Parathyroid adenoma (tissue), 2 donors: ENCODE results near the gene IL21R.

Experiments used
- H2AFZ ChIP-seq: fragments of 300-600 bp; sonication (generic); one replicate; pipeline ENCODE4 v1.7.0; 2017; ENCODE audit warnings: antibody characterized with exemption, mild to moderate bottlenecking
- H3K27ac ChIP-seq: fragments of 300-600 bp; sonication (generic); one replicate; pipeline ENCODE4 v1.7.0; 2017
- H3K27me3 ChIP-seq: fragments of 300-600 bp; sonication (generic); one replicate; pipeline ENCODE4 v1.7.0; 2017; ENCODE audit warnings: low read length; ENCODE audit not compliant: control insufficient read depth, insufficient read depth
- H3K36me3 ChIP-seq: fragments of 300-600 bp; sonication (generic); one replicate; pipeline ENCODE4 v1.7.0; 2017; ENCODE audit warnings: low read length; ENCODE audit not compliant: control insufficient read depth, insufficient read depth
- H3K4me1 ChIP-seq: fragments of 300-600 bp; sonication (generic); one replicate; pipeline ENCODE4 v1.7.0; 2017; ENCODE audit warnings: control low read depth
- H3K4me2 ChIP-seq: fragments of 300-600 bp; sonication (generic); one replicate; pipeline ENCODE4 v1.7.0; 2017; ENCODE audit warnings: low read length
- H3K4me3 ChIP-seq: fragments of 300-600 bp; sonication (generic); one replicate; pipeline ENCODE4 v1.7.0; 2017; ENCODE audit warnings: low read depth, low read length
- H3K79me2 ChIP-seq: fragments of 300-600 bp; sonication (generic); one replicate; pipeline ENCODE4 v1.7.0; 2017; ENCODE audit warnings: control low read depth
- H3K9ac ChIP-seq: fragments of 300-600 bp; sonication (generic); one replicate; pipeline ENCODE4 v1.7.0; 2017; ENCODE audit warnings: mild to moderate bottlenecking
- H3K9me3 ChIP-seq: fragments of 300-600 bp; sonication (generic); one replicate; pipeline ENCODE4 v1.7.0; 2017; ENCODE audit warnings: low read length; ENCODE audit not compliant: control insufficient read depth
- TF ChIP-seq, protein P1 (sequence below): fragments of 300-600 bp; sonication (generic); IDR thresholded peaks from one replicate; pipeline ENCODE4 v1.7.0; 2017; ENCODE audit warnings: antibody characterized with exemption, mild to moderate bottlenecking
- donor health status: primary hyperparathyroidism.

IL21R gene

DNA sequence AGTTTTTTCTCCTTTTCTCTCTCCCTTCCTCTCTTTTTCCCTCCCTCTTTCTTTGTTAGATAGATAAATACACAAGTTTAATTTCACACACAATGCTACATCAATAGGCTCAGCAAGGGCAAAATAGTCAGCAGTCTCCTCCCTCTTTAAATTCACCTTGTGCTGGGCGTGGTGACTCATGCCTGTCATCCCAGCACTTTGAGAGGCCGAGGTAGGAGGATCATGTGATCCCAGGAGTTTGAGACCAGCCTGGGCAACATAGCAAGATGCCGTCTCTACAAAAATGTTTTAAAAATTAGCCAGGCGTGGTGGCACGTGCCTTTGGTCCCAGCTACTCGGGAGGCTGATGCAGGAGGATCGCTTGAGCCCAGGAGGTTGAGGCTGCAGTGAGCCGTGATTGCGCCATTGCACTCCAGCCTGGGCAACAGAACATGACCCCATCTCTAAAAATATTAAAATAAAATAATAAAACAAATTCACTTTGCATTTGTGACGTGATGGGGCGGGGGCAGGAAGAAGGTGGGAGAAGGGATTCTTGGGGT, 27.4 kb downstream of the IL21R start:
- TF ChIP-seq, protein P1, sequence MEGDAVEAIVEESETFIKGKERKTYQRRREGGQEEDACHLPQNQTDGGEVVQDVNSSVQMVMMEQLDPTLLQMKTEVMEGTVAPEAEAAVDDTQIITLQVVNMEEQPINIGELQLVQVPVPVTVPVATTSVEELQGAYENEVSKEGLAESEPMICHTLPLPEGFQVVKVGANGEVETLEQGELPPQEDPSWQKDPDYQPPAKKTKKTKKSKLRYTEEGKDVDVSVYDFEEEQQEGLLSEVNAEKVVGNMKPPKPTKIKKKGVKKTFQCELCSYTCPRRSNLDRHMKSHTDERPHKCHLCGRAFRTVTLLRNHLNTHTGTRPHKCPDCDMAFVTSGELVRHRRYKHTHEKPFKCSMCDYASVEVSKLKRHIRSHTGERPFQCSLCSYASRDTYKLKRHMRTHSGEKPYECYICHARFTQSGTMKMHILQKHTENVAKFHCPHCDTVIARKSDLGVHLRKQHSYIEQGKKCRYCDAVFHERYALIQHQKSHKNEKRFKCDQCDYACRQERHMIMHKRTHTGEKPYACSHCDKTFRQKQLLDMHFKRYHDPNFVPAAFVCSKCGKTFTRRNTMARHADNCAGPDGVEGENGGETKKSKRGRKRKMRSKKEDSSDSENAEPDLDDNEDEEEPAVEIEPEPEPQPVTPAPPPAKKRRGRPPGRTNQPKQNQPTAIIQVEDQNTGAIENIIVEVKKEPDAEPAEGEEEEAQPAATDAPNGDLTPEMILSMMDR: no peak
- Histone ChIP-seq H3K27me3 (no peaks in the 10 kb centered on the region), H3K4me1 (no peaks in the 10 kb centered on the region), H2AFZ (no peak overlapping the region), H3K79me2 (no peaks in the 10 kb centered on the region), H3K4me2 (no peak overlapping the region), H3K9me3 (no peaks in the 10 kb centered on the region), H3K36me3 (no peaks in the 10 kb centered on the region), H3K27ac (no peak overlapping the region), H3K9ac (no peak overlapping the region), H3K4me3 (no peak overlapping the region)

DNA sequence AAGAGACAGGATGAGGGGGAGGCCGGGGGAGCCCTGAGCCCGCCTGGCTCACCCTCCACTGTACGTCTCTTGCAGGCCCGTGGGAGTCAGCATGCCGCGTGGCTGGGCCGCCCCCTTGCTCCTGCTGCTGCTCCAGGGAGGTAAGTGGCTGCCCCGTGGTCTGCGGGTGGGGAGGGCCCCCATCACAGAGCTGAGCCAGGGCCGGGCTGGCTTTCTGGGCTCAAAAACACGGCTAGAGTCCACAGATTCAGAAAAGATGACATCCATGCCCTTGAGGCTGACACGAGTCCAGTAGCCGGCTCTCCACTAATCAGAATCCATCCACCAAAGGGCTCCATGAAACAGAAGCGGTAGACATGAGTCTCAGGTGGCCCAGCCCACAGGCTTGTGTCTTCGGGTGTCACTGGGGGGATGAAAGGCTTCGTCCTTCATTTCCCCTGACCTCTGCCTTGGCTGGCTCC, 28.0 kb downstream of the IL21R start:
- Histone ChIP-seq H2AFZ (no peak overlapping the region), H3K79me2 (no peaks in the 10 kb centered on the region), H3K27me3 (no peaks in the 10 kb centered on the region), H3K27ac (no peak overlapping the region), H3K4me3 (no peak overlapping the region), H3K4me2 (no peak overlapping the region), H3K9me3 (no peaks in the 10 kb centered on the region), H3K4me1 (no peaks in the 10 kb centered on the region), H3K36me3 (no peaks in the 10 kb centered on the region), H3K9ac (no peak overlapping the region)
- TF ChIP-seq, protein P1: no peak

DNA sequence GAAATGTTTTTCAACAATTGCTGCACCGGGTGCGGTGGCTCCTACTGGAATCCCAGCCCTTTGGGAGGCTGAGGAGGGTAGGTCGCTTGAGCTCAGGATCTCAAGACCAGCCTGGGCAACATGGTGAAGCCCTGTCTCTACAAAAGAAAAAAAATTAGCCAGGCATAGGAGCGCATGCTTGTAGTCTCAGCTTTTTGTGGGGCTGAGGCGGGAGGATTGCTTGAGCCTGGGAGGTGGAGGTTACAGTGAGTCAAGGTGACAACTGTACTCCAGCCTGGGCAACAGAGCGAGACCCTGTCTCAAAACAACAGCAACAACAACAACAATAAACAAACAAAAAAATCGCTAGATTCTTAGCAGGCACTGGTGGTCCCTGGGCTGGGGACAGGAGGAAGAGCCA, 28.5 kb downstream of the IL21R start:
- H3K9me3 ChIP-seq: no peaks in the 10 kb centered on the region
- no peaks in the 10 kb centered on the region for H3K79me2 ChIP-seq
- no peak overlapping the region for H3K9ac ChIP-seq
- H3K27ac ChIP-seq: no peak overlapping the region
- no peak overlapping the region for H2AFZ ChIP-seq
- H3K4me2 ChIP-seq: no peak overlapping the region
- no peak overlapping the region for H3K4me3 ChIP-seq
- H3K27me3 ChIP-seq: no peaks in the 10 kb centered on the region
- no peaks in the 10 kb centered on the region for H3K36me3 ChIP-seq
- H3K4me1 ChIP-seq: no peaks in the 10 kb centered on the region
- TF ChIP-seq, protein P1: no peak

DNA sequence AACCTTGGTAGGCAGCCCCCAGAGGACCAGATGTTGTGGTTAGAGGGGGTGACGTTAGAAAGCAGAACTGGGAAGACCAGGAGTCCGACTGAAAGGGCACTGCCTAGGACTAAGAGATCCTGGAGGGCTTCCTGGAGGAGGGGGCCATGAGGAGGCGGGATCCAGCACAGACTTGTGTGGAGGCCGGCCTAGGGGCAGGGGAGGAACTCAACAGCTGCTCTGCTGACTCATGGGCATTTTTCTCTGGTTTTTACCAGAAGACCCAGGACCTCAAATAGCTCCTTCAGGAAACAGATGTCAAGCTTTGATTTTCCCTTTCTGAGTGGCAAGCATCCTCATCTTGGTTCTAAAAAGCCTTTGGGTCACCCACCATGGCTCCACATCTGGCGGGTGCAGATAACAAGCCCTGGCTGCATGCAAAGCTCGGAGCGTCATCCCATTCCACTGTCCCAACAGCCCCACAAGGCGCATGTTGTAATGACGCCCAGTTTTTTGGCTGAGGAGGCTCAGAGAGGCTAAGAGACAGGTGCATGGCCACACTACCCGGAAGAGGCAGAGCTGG, 29.0 kb downstream of the IL21R start:
- H2AFZ ChIP-seq: no peak overlapping the region
- no peaks in the 10 kb centered on the region for H3K9me3 ChIP-seq
- no peaks in the 10 kb centered on the region for H3K36me3 ChIP-seq
- H3K4me1 ChIP-seq: no peaks in the 10 kb centered on the region
- TF ChIP-seq, protein P1: no peak
- H3K79me2 ChIP-seq: no peaks in the 10 kb centered on the region
- no peak overlapping the region for H3K4me3 ChIP-seq
- H3K27ac ChIP-seq: no peak overlapping the region
- H3K9ac ChIP-seq: no peak overlapping the region
- no peak overlapping the region for H3K4me2 ChIP-seq
- H3K27me3 ChIP-seq: no peaks in the 10 kb centered on the region
